Measurements from ENCODE around the gene OR2H1.

- TF ChIP-seq CTCF (IDR thresholded peaks at IDR 0.05) = no peak
- no peak for TF ChIP-seq POLR2A (IDR thresholded peaks at IDR 0.05)
- TF ChIP-seq POLR2AphosphoS5 (IDR thresholded peaks at IDR 0.05) = no peak
- no peak for TF ChIP-seq EP300 (IDR thresholded peaks at IDR 0.05)
These were observed 48.0 kb downstream of the OR2H1 start for GRCh38 chr6:29504961-29505360.
